ENCODE data around the gene SGK1.

DNA sequence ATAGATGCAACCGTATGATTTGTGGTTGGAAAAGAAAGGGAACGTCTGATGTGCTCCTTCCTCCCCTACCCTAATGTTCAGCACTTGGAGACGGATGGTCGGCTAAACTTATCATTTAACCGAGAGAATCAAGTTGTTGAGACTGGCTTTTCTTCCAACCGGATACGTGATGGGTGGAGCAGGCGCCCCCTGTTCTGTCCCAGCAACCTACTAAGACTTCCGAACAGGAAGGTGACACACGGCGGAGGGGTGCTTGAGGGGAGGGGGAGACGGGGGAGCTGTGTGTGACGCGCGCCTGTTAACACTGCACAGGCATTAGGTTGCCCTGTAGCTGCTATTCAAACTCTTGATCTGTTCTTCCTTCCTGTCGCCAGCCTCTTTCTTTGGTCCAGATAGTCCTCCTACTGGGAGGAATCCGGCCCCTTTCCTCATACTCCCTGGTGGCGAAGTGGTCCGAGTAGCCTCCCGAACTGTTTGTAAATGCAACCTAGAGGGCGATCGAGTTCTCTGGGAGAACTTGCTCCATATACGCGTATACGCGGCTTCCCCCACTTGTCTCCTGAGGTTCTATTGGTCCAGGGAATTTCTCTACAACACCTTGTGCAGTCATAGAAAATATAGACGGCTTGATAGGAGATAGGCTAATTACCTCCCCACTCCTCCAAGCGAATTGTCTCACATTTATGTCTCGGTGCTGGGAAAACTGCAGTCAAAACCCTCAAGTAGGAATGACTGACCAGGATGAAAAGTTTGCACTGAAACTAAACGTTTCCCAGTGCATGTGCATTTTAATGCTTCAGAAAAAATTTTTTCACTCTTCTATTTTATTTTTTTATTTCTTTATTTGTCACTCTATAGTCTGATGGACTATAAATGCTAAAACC, 139.5 kb downstream of the SGK1 start:
- TF ChIP-seq GATA3 (IDR thresholded peaks at IDR 0.05; ENCODE audit: low read depth, low read length) (no peak), GATA2 (IDR thresholded peaks at IDR 0.05; ENCODE audit: low read depth, low read length) (no peak)

Data from SH-SY5Y (cell line).